Measurements from ENCODE around the gene FADS3.

DNA sequence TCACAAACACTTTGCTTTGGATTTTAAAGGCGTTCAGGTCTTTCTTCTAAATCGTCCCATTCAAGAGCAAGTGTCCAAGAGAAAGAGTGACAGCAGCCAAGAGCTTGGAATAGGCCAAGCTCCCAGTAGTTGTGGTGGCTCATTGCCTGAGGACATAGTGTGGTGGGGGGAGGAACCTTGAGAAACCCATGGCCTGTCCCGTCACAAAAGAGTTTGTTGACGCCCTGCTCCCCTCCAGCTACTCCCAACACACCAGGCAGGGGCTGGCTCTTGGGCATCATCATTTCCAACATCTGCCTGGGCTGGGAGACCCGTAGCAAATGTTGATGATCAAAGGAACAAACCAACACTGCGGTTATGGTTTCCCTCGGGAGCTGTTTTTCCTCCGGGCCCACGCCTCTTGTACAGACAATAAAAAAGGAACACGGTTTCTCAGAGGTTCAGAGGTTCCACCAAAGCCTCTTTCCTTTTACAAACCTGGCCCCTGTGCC lies 20.8 kb downstream of the FADS3 start:
- TF ChIP-seq, protein P1, sequence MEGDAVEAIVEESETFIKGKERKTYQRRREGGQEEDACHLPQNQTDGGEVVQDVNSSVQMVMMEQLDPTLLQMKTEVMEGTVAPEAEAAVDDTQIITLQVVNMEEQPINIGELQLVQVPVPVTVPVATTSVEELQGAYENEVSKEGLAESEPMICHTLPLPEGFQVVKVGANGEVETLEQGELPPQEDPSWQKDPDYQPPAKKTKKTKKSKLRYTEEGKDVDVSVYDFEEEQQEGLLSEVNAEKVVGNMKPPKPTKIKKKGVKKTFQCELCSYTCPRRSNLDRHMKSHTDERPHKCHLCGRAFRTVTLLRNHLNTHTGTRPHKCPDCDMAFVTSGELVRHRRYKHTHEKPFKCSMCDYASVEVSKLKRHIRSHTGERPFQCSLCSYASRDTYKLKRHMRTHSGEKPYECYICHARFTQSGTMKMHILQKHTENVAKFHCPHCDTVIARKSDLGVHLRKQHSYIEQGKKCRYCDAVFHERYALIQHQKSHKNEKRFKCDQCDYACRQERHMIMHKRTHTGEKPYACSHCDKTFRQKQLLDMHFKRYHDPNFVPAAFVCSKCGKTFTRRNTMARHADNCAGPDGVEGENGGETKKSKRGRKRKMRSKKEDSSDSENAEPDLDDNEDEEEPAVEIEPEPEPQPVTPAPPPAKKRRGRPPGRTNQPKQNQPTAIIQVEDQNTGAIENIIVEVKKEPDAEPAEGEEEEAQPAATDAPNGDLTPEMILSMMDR (IDR thresholded peaks at IDR 0.05): no peak
- no peak for TF ChIP-seq POLR2A (IDR thresholded peaks at IDR 0.05)
